ENCODE measurements around the gene WASF2. TPM values are rescaled to one million over a fixed set of nuclear protein-coding genes. Genes with fewer than 3 reads are reported as not detected.

Gene WASF2
- total RNA-seq, 1 experiment from 2014 or later, result 65.9 TPM

GRCh38 chr1:27504588-27505419 lies 14.8 kb upstream of the WASF2 start:
- H3K79me1 ChIP-seq (ENCODE audit: insufficient read depth, low read depth, low read length, poor library complexity, severe bottlenecking), result no peaks in the 10 kb centered on the region
- no peak overlapping the region for H3K4me3 Mint-ChIP-seq
- no peak overlapping the region for H2BK120ac ChIP-seq (ENCODE audit: low read depth, low read length, poor library complexity, severe bottlenecking)
- peak overlapping the region; percentile 66 to 95 (median 90); a peak in 5 of 7 replicates for H3K27ac Mint-ChIP-seq
- H2AFZ ChIP-seq (ENCODE audit: low read length), result no peak overlapping the region
- no peaks in the 10 kb centered on the region for H3K4me1 ChIP-seq (ENCODE audit: insufficient read depth, low read length)
- H2BK12ac ChIP-seq (ENCODE audit: insufficient read length, low read depth, low read length), result no peak overlapping the region
- H3K4me2 ChIP-seq (ENCODE audit: insufficient read depth, insufficient read length, low read length), result no peak overlapping the region
- no peaks in the 10 kb centered on the region for H3K9me3 ChIP-seq (ENCODE audit: control insufficient read depth, low read depth, low read length)
- H4K20me1 ChIP-seq (ENCODE audit: control insufficient read depth, insufficient read depth, insufficient read length), result no peaks in the 10 kb centered on the region
- H3K23ac ChIP-seq (ENCODE audit: insufficient read length, low read depth, low read length), result no peak overlapping the region
- no peak overlapping the region for H3K9ac ChIP-seq (ENCODE audit: extremely low read depth, insufficient read length, low read length)
- DNase-seq, result peak; percentile 80
- no peak overlapping the region for H2BK15ac ChIP-seq (ENCODE audit: low read depth, low read length)
- H3T11ph ChIP-seq (ENCODE audit: low read length), result no peak overlapping the region
- H3K23me2 ChIP-seq (ENCODE audit: insufficient read length, low read depth, low read length, poor library complexity, severe bottlenecking), result no peaks in the 10 kb centered on the region
- H3K27me3 Mint-ChIP-seq (ENCODE audit: low read depth), result no peaks in the 10 kb centered on the region; the same call in 1 of the 2 replicates
- no peak overlapping the region for H4K5ac ChIP-seq (ENCODE audit: insufficient read length, low read depth, low read length)
- no peaks in the 10 kb centered on the region for H3K9me3 Mint-ChIP-seq
- WGBS (ENCODE audit: extremely low coverage, insufficient read length, low lambda C conversion rate), result no CpG with 5 or more reads among the region's 13 CpGs
- no peak overlapping the region for H4K8ac ChIP-seq (replicated peaks; ENCODE audit: insufficient read length, low read depth, low read length)
- no peak overlapping the region for H4K91ac ChIP-seq (ENCODE audit: insufficient read length, low read depth, low read length)
- H2BK20ac ChIP-seq (ENCODE audit: low read depth, low read length, poor library complexity, severe bottlenecking), result no peak overlapping the region
- H3K4me1 Mint-ChIP-seq, result peaks cover 22 to 34% of the 10 kb centered on the region in 2 experiments
- H2BK5ac ChIP-seq (ENCODE audit: insufficient read length, low read length), result no peak overlapping the region
- H3K14ac ChIP-seq (ENCODE audit: insufficient read depth, low read length), result no peak overlapping the region
- no peak overlapping the region for H3K27ac ChIP-seq (ENCODE audit: insufficient read length, low read depth, low read length)
- no peaks in the 10 kb centered on the region for H3K36me3 Mint-ChIP-seq (ENCODE audit: insufficient read depth in 1 of 3, low read depth in 3 of 3)
- H3K27me3 ChIP-seq (ENCODE audit: insufficient read depth, low read length), result no peaks in the 10 kb centered on the region
- no peak overlapping the region for H2AK5ac ChIP-seq (ENCODE audit: insufficient read length, low read length)
- H3K4ac ChIP-seq (ENCODE audit: low read depth, low read length), result no peak overlapping the region
- H3K18ac ChIP-seq (ENCODE audit: insufficient read length, low read depth, low read length), result no peak overlapping the region
- H3K56ac ChIP-seq (ENCODE audit: insufficient read length, low read depth, low read length), result no peak overlapping the region
- TF ChIP-seq CTCF (conservative IDR thresholded peaks at IDR 0.05), result no peak
- H3K79me2 ChIP-seq (ENCODE audit: insufficient read depth, low read length), result no peaks in the 10 kb centered on the region
